ENCODE data around the gene DIRAS1.
"Not testable (repeated sequence)": the region's sequence is repeated elsewhere in the genome, so short reads cannot be mapped to it uniquely, and the experiment has no call there.

Gene DIRAS1

GRCh38 chr19:2711172-2711874 is 9.8 kb downstream of the DIRAS1 start:
- peak; percentile 10 for DNase-seq (ENCODE audit: low read depth)

DNA sequence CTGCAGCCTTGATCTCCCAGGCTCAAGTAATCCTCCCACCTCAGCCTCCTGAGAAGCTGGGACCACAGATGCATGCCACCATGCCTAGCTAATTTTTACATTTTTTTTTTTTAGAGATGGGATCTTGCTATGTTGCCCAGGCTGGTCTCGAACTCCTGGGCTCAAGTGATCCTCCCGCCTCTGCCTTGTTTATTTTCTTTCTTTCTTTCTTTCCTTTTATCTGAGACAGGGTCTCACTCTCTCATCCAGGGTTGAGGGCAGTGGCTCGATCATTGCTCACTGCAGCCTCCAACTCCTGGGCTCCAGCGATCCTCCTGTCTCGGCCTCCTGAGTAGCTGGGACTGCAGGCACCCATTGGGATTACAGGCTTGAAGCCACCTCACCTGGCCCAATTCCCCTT is 14.9 kb downstream of the DIRAS1 start:
- DNase-seq (ENCODE audit: low read depth): no peak

DNA sequence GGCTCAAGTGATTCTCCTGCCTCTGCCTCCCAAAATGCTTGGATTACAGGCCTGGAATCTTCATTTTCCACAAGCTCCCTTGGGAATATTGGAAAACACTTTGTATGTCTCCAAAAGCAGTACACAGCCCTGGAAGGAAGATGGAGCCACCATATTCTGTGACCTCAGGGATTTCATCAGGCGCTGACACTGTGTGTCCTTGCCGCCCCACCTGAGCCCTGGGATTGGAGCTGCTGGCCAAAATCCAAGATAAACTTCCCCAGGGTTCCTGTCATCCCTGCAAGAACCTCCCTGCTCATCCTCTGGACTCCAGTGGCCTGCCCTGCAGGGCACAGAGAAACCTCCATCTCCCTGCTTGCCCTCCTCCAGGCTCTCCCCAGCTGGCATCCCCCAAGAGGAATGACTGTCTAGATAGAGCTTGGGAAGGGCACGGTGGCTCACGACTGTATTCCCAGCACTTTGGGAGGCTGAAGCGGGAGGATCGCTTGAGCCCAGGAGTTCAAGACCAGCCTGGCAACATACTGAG is 17.4 kb downstream of the DIRAS1 start:
- no peak for DNase-seq (ENCODE audit: low read depth)

DNA sequence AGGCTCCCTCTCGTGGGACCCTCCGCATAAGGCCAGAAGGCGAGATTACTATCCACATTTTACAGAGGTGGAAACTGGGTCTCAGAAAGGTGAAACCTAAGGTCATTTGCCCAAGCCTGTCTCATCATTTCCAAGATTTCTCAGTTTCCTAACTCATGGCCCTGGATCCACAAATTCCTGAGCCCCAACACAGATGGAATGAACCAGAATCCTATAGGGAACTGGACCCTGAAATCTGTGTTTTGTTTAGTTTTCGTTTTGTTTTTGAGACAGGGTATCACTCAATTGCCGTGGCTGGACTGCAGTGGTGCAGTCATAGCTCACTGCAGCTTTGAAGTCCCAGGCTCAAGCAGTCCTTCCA is 18.1 kb downstream of the DIRAS1 start:
- no peak for DNase-seq (ENCODE audit: low read depth)

- peak; percentile 46 for DNase-seq (ENCODE audit: low read depth)
These were observed 18.7 kb downstream of the DIRAS1 start, which contains the start of gene GNG7 for GRCh38 chr19:2702170-2703076. Gene GNG7, minus strand, starts transcription at chr19:2702694. Its CDS starts 182,006 bp downstream, at chr19:2520688.

DNA sequence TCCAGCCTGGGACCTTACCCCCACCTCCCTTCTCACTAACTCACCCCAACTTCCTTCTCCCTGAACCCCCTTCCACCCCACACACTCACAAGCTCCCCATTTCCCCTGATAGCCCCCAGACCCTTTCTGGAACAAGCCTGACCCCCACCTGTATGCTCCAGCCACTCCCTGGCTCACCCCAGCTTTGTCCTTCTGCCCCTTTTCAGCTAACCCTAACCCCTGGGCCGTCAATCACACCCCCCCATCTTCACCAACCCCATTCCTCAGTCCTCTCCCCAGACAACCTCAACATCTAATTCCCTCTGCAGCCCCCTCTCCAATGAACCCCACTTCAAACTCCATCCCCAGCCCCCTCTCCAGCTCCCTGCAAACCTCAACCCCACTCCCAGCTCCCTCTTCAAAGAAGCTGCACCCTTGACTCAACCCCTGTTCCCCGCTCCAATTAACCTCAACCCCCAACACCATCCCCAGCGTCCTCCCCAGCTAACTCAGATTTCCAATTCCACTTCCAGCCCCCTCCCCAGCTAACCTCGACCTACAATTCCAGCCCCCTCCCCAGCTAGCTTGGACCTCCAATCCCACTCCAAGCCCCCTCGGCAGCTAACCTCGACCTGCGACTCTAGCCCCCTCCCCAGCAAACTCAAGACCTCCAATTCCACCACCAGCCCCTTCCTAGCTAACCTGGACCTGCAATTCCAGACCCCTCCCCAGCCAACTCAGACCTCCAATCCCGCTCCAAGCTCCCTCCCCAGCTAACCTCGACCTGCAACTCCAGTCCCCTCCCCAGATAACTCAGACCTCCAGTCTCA is 19.6 kb downstream of the DIRAS1 start:
- no peak for DNase-seq (ENCODE audit: low read depth)

DNA sequence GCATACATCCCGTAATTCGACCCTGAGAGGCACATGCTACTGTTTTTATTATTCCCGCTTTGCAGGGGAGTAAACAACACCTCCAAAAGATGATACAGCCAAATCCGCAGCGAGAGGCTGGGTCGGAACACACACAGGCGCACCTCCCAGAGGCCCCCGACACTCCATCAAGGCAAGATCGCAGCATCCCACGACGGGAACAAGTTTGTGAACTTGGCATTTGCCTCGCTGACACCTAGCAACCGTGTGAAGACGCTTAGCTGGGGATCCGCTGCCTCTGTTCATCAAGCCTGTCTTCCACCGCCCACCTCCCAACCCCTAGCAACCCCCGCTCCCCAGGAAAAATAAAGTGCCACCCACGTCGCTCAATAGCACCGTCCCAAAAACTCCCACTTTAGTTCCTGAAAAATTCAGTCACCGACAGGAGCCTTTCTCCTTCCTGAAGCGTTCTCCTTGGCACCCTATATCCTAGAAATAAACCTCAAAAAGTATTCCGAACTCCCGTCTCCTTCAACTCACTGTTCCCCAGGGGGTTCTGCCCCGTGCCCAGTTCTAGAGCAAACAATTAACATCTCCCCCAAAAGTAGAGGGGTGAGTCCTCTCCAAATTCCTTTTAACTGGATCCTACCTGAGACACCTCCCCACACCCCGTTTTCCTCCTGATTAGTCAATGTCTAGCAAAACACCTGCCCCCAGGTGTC is 20.4 kb downstream of the DIRAS1 start:
- DNase-seq (ENCODE audit: low read depth): no peak

DNA sequence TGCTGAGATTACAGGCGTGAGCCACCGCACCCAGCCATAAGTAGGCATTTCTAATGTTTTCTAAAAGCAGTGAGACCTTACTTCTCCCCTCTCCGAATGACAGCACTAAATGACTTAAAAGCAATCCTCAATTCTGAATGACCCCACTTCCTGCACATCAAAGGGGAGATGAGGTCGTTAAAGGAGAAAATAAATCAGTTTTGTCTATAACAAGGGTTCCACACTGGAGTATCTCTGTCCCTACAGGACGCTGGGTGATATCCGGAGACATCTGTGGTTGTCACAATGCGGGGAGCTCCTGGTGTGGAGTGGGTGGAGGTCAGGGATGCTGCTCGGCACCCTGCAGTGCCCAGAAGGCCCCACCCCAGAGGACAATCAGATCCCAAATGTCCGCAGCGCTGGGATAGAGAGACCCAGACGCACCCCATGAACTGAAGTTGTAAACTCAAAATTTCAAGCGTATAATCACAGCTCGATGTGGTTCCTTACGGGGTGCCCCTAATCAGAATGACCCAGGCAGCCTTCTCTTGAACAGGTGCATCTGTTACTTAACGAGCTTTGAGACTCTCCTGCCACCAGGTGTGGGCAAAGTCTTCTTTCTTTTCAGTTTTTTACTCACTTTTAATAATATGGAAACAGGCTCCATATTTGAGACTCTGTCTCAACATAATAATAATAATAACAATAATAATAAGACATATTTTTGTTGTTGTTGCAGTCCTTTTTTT is 21.6 kb downstream of the DIRAS1 start:
- no peak for DNase-seq (ENCODE audit: low read depth)

- DNase-seq (ENCODE audit: low read depth): no peak
These were observed 27.0 kb downstream of the DIRAS1 start for GRCh38 chr19:2694196-2694595.

DNA sequence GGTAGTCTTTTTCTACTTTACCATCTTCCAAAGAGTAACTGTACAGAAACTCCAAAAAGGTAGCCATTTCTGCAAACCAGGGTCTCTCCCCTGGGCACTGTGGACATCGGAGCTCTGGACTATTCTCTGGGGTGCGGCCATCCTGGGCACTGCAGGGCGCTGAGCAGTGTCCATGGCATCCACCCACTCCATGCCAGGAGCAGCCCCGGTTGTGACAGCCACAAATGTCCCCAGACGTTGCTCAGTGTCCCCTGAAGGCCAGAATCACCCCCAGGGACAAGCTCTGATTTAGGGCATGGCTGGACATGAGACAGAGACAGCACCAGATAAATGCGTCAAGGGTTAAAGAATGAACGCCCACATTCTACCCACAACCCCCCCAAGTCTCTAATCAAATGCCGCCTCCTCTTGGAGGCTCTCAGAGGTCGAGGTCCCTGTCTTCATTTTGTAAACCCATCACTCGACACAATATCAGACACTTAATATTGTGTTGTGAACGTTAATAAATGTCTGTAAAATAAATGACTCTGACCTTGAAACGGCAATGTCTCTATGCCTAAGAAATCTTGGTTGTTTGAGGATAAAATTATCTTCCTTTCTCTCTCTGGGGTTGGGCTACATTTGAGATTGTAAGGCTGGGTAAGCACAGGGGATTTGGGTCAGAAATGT is 27.5 kb downstream of the DIRAS1 start:
- no peak for DNase-seq (ENCODE audit: low read depth)

GRCh38 chr19:2691951-2692350 is 29.2 kb downstream of the DIRAS1 start:
- DNase-seq (ENCODE audit: low read depth): no peak

- DNase-seq (ENCODE audit: low read depth): no peak
These were observed 30.3 kb downstream of the DIRAS1 start for GRCh38 chr19:2690856-2691255.

GRCh38 chr19:2686360-2686759 is 34.8 kb downstream of the DIRAS1 start:
- no peak for DNase-seq (ENCODE audit: low read depth)

DNA sequence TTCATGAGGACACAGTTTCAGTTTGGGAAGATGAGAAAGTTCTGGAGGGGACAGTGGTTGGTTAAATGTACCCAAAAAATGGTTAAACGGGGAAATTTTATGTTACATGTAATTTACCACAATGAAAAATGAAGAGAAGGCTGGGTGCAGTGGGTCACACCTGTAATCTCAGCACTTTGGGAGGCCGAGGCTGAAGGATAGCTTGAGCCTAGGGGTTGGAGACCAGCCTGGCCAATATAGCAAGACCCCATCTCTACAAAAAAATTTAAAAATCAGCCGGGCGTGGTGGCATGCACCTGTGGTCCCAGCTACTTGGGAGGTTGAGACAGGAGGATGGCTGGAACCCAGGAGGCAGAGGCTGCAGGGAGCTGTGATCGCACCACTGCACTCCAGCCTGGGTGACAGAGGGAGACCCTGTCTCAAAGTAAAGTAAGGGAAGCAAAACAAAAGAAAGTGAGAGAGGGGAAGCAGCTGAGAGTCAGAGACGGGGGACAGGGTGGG is 35.9 kb downstream of the DIRAS1 start:
- DNase-seq (ENCODE audit: low read depth): no peak

DNA sequence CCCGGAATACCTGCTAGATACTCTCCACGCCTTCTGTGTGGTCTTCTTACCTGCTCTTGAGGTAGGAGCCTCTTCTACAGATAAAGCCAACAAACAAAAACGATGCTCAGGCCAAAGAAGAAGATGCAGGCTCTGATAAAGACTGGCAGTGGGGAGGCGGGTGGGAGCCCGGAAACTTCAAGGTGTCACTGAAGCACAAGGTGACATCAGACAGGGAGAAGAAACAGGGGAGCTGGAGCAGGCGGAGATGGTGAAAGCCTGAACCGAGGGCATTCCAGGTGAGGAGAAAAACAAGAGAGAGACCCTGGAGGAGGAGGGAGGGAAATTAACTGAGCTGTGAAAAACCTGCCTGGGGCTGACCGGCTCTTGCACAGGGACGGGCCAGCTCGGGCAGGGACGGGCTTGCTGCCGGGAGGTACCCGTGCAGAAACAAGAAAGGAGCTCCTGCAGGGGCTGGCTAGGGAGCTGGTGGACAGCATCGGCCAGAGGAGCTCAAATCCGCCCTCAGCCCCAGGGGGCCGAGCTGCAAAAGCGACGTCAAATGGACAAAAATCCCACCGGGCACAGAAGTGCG is 37.7 kb downstream of the DIRAS1 start:
- DNase-seq (ENCODE audit: low read depth): no peak

GRCh38 chr19:2680808-2681207 is 40.4 kb downstream of the DIRAS1 start:
- DNase-seq (ENCODE audit: low read depth): no peak

DNA sequence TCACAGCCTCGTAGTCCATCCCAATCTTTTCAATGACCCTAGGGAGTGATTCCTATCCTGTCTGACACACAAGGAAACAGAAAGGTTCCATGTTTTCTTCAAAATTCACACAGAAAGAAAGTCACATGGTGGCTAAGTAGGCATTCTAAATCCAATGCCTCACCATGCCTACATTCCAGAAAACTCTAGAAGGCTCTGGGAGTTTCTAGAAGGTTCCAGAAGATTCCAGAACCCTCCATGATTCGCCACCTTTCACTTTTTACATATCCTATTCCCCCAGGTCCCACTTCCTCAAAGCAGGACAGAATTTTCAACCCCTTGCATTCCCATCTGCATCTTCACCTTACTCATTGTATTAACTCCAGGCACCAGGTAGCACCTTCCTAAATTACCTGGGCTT is 41.7 kb downstream of the DIRAS1 start:
- no peak for DNase-seq (ENCODE audit: low read depth)

GRCh38 chr19:2678948-2679347 is 42.2 kb downstream of the DIRAS1 start:
- DNase-seq (ENCODE audit: low read depth): not testable (repeated sequence)

DNA sequence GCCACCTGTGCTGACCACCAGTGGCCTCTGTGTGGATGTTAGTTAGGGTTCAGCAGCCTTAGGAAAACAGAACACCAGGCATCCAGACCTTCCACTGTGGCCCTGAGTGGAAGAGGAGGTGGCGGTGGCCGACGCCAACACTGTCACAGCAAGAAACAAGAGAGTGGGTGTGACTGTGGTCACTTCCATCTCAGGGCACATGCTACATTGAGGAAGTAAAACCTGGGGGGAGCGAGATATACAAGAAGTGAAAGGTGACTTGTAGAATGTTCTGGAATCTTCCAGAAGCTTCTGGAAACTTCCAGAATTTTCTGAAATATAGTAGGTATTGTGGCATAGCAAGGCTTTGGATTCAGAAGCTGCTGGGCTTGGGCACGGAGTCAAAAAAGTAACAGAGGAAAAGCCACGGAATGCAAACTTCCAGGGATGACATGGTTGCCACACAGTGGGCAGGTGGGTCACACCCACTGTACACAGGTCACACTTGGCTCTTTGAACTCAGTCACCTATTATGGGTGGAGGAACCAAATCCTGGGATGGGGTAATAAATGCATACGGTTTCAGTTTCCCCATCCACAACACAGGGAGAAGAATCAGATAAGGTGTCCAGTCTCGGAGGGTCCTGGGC is 43.0 kb downstream of the DIRAS1 start:
- DNase-seq (ENCODE audit: low read depth): no peak

Data from GM04504 (cell line).